NB4 (cell line): ENCODE data around the gene SETDB1.

Source experiments
- DNase-seq: peaks from one replicate; pipeline ENCODE4 v3.0.0; 2010; ENCODE audit warnings: low read depth
- H3K4me3 ChIP-seq: one replicate; pipeline ENCODE4 v1.5.1; 2011; ENCODE audit warnings: mild to moderate bottlenecking, low read depth, low read length, moderate library complexity
- MYC ChIP-seq: IDR thresholded peaks from 2 replicates; pipeline ENCODE4 v1.6.1; 2011; ENCODE audit warnings: low read depth, low read length
- POLR2A ChIP-seq: IDR thresholded peaks from 2 replicates; pipeline ENCODE4 v1.6.1; 2011; ENCODE audit warnings: mild to moderate bottlenecking; ENCODE audit not compliant: insufficient read length; ENCODE audit errors: extremely low read depth
- TF ChIP-seq, protein P1 (sequence below): IDR thresholded peaks from 2 replicates; pipeline ENCODE4 v1.6.1; 2011; ENCODE audit warnings: low read depth, low read length
- TF ChIP-seq, protein P2 (sequence below): IDR thresholded peaks from one replicate; pipeline ENCODE4 v1.5.1; 2012; ENCODE audit warnings: low read depth, low read length

SETDB1 gene

DNA sequence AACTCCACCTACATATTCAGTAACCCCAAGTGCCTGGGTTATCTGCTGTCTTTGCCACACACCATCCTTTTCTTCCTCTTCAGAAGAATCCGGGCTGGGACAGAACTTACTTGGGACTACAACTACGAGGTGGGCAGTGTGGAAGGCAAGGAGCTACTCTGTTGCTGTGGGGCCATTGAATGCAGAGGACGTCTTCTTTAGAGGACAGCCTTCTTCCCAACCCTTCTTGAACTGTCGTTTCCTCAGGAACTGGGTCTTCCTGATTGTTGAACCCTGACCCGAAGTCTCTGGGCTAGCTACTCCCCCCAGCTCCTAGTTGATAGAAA lies 38.0 kb downstream of the SETDB1 start:
- no peak for DNase-seq
- TF ChIP-seq POLR2A (no peak), MYC (no peak)
- TF ChIP-seq, protein P1, sequence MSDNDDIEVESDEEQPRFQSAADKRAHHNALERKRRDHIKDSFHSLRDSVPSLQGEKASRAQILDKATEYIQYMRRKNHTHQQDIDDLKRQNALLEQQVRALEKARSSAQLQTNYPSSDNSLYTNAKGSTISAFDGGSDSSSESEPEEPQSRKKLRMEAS, result no peak
- TF ChIP-seq, protein P2, sequence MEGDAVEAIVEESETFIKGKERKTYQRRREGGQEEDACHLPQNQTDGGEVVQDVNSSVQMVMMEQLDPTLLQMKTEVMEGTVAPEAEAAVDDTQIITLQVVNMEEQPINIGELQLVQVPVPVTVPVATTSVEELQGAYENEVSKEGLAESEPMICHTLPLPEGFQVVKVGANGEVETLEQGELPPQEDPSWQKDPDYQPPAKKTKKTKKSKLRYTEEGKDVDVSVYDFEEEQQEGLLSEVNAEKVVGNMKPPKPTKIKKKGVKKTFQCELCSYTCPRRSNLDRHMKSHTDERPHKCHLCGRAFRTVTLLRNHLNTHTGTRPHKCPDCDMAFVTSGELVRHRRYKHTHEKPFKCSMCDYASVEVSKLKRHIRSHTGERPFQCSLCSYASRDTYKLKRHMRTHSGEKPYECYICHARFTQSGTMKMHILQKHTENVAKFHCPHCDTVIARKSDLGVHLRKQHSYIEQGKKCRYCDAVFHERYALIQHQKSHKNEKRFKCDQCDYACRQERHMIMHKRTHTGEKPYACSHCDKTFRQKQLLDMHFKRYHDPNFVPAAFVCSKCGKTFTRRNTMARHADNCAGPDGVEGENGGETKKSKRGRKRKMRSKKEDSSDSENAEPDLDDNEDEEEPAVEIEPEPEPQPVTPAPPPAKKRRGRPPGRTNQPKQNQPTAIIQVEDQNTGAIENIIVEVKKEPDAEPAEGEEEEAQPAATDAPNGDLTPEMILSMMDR, result no peak
- H3K4me3 ChIP-seq, result no peak overlapping the region

DNA sequence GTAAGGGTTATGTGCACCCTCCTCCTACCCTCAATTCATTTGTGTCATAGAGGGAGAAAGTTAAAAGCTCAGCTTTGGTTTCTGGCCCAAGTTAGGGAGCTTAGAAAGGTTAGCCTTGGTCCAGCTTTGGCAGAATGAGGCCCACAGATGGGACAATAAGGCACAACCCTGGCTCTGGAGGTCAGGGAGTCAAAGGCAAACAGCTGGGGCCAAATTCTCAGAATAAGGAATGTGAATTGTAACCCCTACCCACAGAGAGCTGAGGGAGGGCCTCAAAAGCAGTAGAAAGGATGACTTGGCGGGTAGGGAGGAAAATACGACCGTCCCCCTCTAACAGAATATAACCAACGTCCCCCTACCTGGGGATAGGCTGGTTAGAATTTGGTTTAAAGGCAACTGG lies 39.4 kb downstream of the SETDB1 start:
- H3K4me3 ChIP-seq, result no peak overlapping the region
- DNase-seq, result no peak

DNA sequence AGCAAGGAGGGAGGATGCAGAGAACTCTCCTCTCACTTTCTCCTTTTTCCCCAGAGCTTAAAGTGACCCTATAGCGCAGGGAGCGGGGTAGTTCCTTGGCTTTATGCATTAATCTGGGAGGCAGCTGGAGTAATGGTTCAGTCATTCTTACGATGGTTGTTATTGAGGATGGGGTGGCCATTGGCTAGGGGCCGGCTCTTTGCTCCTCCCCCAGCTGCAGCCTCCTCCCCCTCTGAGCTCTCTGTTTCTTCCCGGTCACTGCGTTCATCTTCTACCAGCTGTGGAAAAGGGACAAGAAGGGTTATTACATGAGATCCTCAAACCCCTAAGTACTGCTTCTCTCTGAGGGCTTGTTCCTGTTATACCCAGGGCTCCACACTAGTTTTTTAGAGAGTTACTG lies 39.8 kb downstream of the SETDB1 start:
- TF ChIP-seq POLR2A (no peak), MYC (no peak)
- TF ChIP-seq, protein P2, result no peak
- TF ChIP-seq, protein P1, result no peak
- H3K4me3 ChIP-seq, result no peak overlapping the region
- no peak for DNase-seq

More for the DNA sequence above, 39.4 kb downstream of the SETDB1 start:
- TF ChIP-seq POLR2A, result no peak
- TF ChIP-seq, protein P1, result no peak
- TF ChIP-seq MYC, result no peak
- TF ChIP-seq, protein P2, result no peak

DNA sequence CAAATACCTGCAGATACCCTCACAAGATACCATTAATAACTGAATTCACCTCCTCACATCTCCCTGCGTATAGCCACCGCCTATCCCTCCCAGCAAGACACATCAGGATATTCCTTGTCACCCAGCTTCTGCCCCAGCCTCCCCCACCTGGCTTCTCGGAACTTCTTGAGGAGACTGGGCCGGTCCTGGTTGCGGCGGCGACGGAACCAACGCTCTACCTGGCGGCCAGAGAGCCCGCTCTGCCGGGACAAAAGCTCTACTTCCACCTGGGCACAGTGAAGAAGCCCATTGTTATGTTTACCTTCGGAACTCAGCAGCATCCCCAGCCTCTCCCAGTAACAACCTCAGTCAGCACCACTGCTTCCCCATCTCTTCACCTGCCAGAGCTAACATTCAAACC lies 41.8 kb downstream of the SETDB1 start:
- TF ChIP-seq MYC, result no peak
- TF ChIP-seq, protein P1, result no peak
- no peak for TF ChIP-seq POLR2A
- TF ChIP-seq, protein P2, result no peak
- DNase-seq, result no peak
- H3K4me3 ChIP-seq, result no peak overlapping the region

DNA sequence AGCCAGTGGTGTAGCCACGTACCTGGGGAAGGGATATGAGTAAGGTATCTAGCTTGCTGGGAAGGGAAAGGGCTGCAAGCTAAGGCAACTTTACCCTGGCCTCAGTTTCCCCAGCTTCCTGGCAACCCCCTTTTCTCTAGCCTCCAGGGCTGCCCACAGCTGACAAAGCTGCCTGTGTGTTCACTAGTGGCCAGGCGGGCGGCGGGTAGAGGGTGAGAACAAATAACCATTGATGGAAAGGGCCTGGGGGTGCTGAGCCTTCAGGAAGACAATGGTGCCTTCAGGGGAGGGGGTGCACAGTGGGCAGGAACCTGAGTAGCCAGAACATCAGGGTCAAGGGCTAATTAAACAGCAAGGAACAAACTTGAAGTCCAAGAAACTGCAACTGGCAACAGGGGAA lies 42.3 kb downstream of the SETDB1 start:
- H3K4me3 ChIP-seq, result no peak overlapping the region
- TF ChIP-seq, protein P1, result no peak
- TF ChIP-seq, protein P2, result no peak
- TF ChIP-seq POLR2A (no peak), MYC (no peak)

DNA sequence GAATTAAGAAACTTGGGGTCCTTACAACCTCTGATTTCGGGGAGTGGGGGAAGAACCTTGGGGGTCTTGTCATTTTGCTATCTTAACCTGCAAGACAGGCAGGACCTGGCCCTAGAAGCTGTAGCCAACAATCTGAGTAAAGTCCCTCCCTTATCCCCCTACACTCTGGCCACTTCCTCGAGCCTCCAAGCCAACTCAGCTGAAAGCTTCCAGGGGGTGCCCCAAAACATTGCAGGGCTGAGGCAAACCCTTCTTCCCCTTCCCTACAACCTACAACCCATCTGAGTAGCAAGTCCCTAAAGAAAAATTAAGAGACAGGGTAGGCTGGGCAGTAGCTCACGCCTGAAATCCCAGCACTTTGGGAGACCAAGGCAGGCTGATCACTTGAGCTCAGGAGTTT lies 43.5 kb downstream of the SETDB1 start:
- H3K4me3 ChIP-seq, result no peak overlapping the region
- no peak for DNase-seq
- TF ChIP-seq, protein P1, result no peak
- no peak for TF ChIP-seq MYC
- TF ChIP-seq, protein P2, result no peak
- no peak for TF ChIP-seq POLR2A

More for the DNA sequence above, 42.3 kb downstream of the SETDB1 start:
- DNase-seq, result no peak
